Measurements from ENCODE around the gene ITGA1. TPM values are rescaled to one million over a fixed set of nuclear protein-coding genes. Genes with fewer than 3 reads are reported as not detected.
"Not testable (repeated sequence)": the region's sequence is repeated elsewhere in the genome, so short reads cannot be mapped to it uniquely, and the experiment has no call there.

The ITGA1 gene
- total RNA-seq, 1 experiment from 2014 or later = 1.6 TPM

DNA sequence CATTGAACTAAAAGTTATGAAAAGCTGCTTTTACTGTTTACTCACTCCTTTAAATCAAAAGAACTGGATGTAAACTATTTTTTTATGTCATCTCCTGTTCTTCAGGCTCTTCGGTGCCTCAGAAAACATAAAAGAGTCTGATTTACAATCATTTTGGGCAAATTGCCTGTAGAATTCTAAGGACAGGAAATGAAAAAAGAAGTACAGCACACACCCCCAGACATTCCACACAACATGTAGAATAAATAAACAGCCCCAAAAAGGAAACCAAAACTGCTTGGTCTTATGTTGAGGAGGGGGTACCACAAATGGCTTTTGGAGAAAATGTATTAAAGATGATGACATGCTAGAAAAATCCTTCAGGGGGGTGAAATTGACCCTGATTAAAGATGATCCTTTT is 57.2 kb downstream of the ITGA1 start:
- in situ Hi-C loops (cut with HindIII; ENCODE audit: low pct_unique_long_range_greater_than_20kb, low sequenced_read_pairs) = no loop called here

DNA sequence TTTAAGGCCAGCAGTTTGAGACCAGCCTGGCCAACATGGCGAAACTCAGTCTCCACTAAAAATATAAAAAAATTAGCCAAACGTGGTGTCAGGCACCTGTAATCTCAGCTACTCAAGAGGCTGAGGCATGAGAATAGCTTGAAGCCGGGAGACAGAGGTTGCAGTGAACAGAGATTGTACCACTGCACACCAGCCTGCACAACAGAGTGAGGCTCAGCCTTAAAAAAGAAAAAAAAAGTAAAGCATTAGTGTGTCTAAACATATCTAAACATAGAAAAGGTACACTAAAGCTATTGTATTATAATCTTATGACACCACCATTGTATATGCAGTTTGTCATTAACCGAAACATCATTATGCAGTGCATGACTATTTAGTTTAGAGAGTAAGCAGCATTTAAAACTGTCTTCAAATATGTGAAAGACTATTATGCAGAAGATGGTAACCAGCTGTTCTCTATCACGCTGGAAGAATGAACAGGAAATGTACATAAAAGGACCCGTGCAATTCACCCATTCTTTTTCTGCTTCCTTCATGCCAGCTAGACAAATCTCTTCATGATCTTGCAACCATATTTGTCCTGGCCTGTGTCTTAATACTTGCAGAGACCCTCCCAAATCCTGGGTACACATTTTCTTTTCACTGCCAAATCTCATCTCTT is 58.6 kb downstream of the ITGA1 start:
- CTCF ChIA-PET = no interaction called here
- intact Hi-C loops (cut with micrococcal nuclease; ENCODE audit: unreplicated experiment) = no loop called here
- H3K4me1 ChIP-seq (ENCODE audit: control insufficient read depth, insufficient read depth, low read length) = no peaks in the 10 kb centered on the region
- ATAC-seq (no peak), DNase-seq (ENCODE audit: low read depth, low spot score) (no peak)
- BruUV-seq (replicated peaks) = no TSS peak
- POLR2A ChIA-PET = no interaction called here
- no peaks in the 10 kb centered on the region for H3K36me3 ChIP-seq (ENCODE audit: control insufficient read depth, insufficient read depth, low read length)
- no peak overlapping the region for H3K27ac ChIP-seq (ENCODE audit: low read length)
- in situ Hi-C loops (cut with HindIII; ENCODE audit: low pct_unique_long_range_greater_than_20kb, low sequenced_read_pairs) = no loop called here
- no peaks in the 10 kb centered on the region for H3K9me3 ChIP-seq (ENCODE audit: control insufficient read depth, insufficient read depth, low read depth, low read length)
- no peaks in the 10 kb centered on the region; the same call in 1 of the 2 replicates for H3K27me3 ChIP-seq (ENCODE audit: control insufficient read depth, insufficient read depth, low read length)
- TF ChIP-seq, protein P1, sequence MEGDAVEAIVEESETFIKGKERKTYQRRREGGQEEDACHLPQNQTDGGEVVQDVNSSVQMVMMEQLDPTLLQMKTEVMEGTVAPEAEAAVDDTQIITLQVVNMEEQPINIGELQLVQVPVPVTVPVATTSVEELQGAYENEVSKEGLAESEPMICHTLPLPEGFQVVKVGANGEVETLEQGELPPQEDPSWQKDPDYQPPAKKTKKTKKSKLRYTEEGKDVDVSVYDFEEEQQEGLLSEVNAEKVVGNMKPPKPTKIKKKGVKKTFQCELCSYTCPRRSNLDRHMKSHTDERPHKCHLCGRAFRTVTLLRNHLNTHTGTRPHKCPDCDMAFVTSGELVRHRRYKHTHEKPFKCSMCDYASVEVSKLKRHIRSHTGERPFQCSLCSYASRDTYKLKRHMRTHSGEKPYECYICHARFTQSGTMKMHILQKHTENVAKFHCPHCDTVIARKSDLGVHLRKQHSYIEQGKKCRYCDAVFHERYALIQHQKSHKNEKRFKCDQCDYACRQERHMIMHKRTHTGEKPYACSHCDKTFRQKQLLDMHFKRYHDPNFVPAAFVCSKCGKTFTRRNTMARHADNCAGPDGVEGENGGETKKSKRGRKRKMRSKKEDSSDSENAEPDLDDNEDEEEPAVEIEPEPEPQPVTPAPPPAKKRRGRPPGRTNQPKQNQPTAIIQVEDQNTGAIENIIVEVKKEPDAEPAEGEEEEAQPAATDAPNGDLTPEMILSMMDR (IDR thresholded peaks at IDR 0.05) = no peak
- TF ChIP-seq, protein P2, sequence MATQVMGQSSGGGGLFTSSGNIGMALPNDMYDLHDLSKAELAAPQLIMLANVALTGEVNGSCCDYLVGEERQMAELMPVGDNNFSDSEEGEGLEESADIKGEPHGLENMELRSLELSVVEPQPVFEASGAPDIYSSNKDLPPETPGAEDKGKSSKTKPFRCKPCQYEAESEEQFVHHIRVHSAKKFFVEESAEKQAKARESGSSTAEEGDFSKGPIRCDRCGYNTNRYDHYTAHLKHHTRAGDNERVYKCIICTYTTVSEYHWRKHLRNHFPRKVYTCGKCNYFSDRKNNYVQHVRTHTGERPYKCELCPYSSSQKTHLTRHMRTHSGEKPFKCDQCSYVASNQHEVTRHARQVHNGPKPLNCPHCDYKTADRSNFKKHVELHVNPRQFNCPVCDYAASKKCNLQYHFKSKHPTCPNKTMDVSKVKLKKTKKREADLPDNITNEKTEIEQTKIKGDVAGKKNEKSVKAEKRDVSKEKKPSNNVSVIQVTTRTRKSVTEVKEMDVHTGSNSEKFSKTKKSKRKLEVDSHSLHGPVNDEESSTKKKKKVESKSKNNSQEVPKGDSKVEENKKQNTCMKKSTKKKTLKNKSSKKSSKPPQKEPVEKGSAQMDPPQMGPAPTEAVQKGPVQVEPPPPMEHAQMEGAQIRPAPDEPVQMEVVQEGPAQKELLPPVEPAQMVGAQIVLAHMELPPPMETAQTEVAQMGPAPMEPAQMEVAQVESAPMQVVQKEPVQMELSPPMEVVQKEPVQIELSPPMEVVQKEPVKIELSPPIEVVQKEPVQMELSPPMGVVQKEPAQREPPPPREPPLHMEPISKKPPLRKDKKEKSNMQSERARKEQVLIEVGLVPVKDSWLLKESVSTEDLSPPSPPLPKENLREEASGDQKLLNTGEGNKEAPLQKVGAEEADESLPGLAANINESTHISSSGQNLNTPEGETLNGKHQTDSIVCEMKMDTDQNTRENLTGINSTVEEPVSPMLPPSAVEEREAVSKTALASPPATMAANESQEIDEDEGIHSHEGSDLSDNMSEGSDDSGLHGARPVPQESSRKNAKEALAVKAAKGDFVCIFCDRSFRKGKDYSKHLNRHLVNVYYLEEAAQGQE (IDR thresholded peaks at IDR 0.05; ENCODE audit: insufficient read depth in 1 of 2, low read depth in 2 of 2, low read length in 1 of 2) = no peak
- TF ChIP-seq SIN3A (IDR thresholded peaks at IDR 0.05; ENCODE audit: borderline replicate concordance, insufficient read depth, low read depth, low read length) (no peak), TCF7L2 (IDR thresholded peaks at IDR 0.05; ENCODE audit: low read depth, low read length) (no peak), POLR2AphosphoS5 (IDR thresholded peaks at IDR 0.05; ENCODE audit: low read depth, low read length) (no peak)
- no peak overlapping the region for H3K4me3 ChIP-seq (ENCODE audit: low read depth in 2 of 2, low read length in 2 of 2)

More for the DNA sequence above, 57.2 kb downstream of the ITGA1 start:
- no TSS peak for BruUV-seq (replicated peaks)
- no peak for TF ChIP-seq POLR2AphosphoS5 (IDR thresholded peaks at IDR 0.05; ENCODE audit: low read depth, low read length)
- no peak for TF ChIP-seq TCF7L2 (IDR thresholded peaks at IDR 0.05; ENCODE audit: low read depth, low read length)
- TF ChIP-seq, protein P1 (IDR thresholded peaks at IDR 0.05) = no peak
- no peak for TF ChIP-seq SIN3A (IDR thresholded peaks at IDR 0.05; ENCODE audit: borderline replicate concordance, insufficient read depth, low read depth, low read length)
- TF ChIP-seq, protein P2 (IDR thresholded peaks at IDR 0.05; ENCODE audit: insufficient read depth in 1 of 2, low read depth in 2 of 2, low read length in 1 of 2) = no peak
- POLR2A ChIA-PET = no interaction called here
- intact Hi-C loops (cut with micrococcal nuclease; ENCODE audit: unreplicated experiment) = no loop called here
- Histone ChIP-seq H3K36me3 (ENCODE audit: control insufficient read depth, insufficient read depth, low read length) (no peaks in the 10 kb centered on the region), H3K9me3 (ENCODE audit: control insufficient read depth, insufficient read depth, low read depth, low read length) (no peaks in the 10 kb centered on the region), H3K4me3 (ENCODE audit: low read depth in 2 of 2, low read length in 2 of 2) (no peak overlapping the region), H3K27me3 (ENCODE audit: control insufficient read depth, insufficient read depth, low read length) (no peaks in the 10 kb centered on the region), H3K4me1 (ENCODE audit: control insufficient read depth, insufficient read depth, low read length) (no peaks in the 10 kb centered on the region), H3K27ac (ENCODE audit: low read length) (no peak overlapping the region)
- DNase-seq (ENCODE audit: low read depth, low spot score) (no peak), ATAC-seq (no peak)
- CTCF ChIA-PET = no interaction called here

DNA sequence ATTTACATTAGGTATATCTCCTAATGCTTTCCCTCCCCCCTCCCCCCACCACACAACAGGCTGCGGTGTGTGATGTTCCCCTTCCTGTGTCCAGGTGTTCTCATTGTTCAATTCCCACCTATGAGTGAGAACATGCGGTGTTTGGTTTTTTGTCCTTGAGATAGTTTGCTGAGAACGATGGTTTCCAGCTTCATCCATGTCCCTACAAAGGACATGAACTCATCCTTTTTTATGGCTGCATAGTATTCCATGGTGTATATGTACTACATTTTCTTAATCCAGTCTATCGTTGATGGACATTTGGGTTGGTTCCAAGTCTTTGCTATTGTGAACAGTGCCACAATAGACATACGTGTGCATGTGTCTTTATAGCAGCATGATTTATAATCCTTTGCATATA is 61.0 kb downstream of the ITGA1 start:
- POLR2A ChIA-PET; H3K4me3 ChIP-seq (ENCODE audit: low read depth in 2 of 2, low read length in 2 of 2); H3K4me1 ChIP-seq (ENCODE audit: control insufficient read depth, insufficient read depth, low read length); CTCF ChIA-PET; DNase-seq (ENCODE audit: low read depth, low spot score); H3K27ac ChIP-seq (ENCODE audit: low read length); intact Hi-C loops (cut with micrococcal nuclease; ENCODE audit: unreplicated experiment); H3K27me3 ChIP-seq (ENCODE audit: control insufficient read depth, insufficient read depth, low read length); ATAC-seq; BruUV-seq (replicated peaks); in situ Hi-C loops (cut with HindIII; ENCODE audit: low pct_unique_long_range_greater_than_20kb, low sequenced_read_pairs); H3K9me3 ChIP-seq (ENCODE audit: control insufficient read depth, insufficient read depth, low read depth, low read length); H3K36me3 ChIP-seq (ENCODE audit: control insufficient read depth, insufficient read depth, low read length): not testable (repeated sequence)

Data from Panc1 (cell line).